GM19324 (cell line): Measurements from ENCODE around the gene GALNT9.

ENCODE experiments used
- ATAC-seq: cut with Tn5 transposase; IDR thresholded peaks from one replicate; pipeline ENCODE4 v1.9.1; 2021; ENCODE audit warnings: mild to moderate bottlenecking, moderate library complexity; ENCODE audit not compliant: unreplicated experiment, low FRiP score

The GALNT9 gene

GRCh38 chr12:132328282-132329029, 933 bp downstream of the GALNT9 start:
- ATAC-seq = no peak

- no peak for ATAC-seq
Measured at GRCh38 chr12:132327336-132328171, 1.8 kb downstream of the GALNT9 start.

GRCh38 chr12:132326646-132327045, 2.7 kb downstream of the GALNT9 start:
- ATAC-seq = no peak

- no peak for ATAC-seq
Measured at GRCh38 chr12:132325733-132326130, 3.7 kb downstream of the GALNT9 start.

GRCh38 chr12:132324841-132325732, 4.3 kb downstream of the GALNT9 start:
- ATAC-seq = no peak

GRCh38 chr12:132324173-132324572, 5.2 kb downstream of the GALNT9 start:
- ATAC-seq = no peak

- ATAC-seq = no peak
Measured at GRCh38 chr12:132323171-132324010, 6.0 kb downstream of the GALNT9 start.

- no peak for ATAC-seq
Measured at GRCh38 chr12:132322206-132323132, 6.9 kb downstream of the GALNT9 start.

- ATAC-seq = no peak
Measured at GRCh38 chr12:132321321-132322118, 7.9 kb downstream of the GALNT9 start.

GRCh38 chr12:132320767-132321211, 8.6 kb downstream of the GALNT9 start:
- no peak for ATAC-seq

GRCh38 chr12:132319991-132320570, 9.3 kb downstream of the GALNT9 start:
- ATAC-seq = no peak

- no peak for ATAC-seq
Measured at GRCh38 chr12:132319359-132319950, 9.9 kb downstream of the GALNT9 start.

- ATAC-seq = no peak
Measured at GRCh38 chr12:132318618-132319033, 10.8 kb downstream of the GALNT9 start.

- no peak for ATAC-seq
Measured at GRCh38 chr12:132318135-132318534, 11.3 kb downstream of the GALNT9 start.

- ATAC-seq = no peak
Measured at GRCh38 chr12:132317233-132317938, 12.0 kb downstream of the GALNT9 start.

- ATAC-seq = no peak
Measured at GRCh38 chr12:132316497-132317232, 12.7 kb downstream of the GALNT9 start.
